Stimulated activated CD4-positive, alpha-beta T cell treated with anti-CD3 and anti-CD28 coated beads, Interleukin-2, amount 100 ng/mL, for 48 hours (primary cell): ENCODE results near the gene SAMD11.
"Not testable (repeated sequence)": the region's sequence is repeated elsewhere in the genome, so short reads cannot be mapped to it uniquely, and the experiment has no call there.

Experiments used
- DNase-seq, 2 donors: peaks; one replicate each; pipeline ENCODE4 v3.0.0-alpha.2; 2020

Gene SAMD11, protein sequence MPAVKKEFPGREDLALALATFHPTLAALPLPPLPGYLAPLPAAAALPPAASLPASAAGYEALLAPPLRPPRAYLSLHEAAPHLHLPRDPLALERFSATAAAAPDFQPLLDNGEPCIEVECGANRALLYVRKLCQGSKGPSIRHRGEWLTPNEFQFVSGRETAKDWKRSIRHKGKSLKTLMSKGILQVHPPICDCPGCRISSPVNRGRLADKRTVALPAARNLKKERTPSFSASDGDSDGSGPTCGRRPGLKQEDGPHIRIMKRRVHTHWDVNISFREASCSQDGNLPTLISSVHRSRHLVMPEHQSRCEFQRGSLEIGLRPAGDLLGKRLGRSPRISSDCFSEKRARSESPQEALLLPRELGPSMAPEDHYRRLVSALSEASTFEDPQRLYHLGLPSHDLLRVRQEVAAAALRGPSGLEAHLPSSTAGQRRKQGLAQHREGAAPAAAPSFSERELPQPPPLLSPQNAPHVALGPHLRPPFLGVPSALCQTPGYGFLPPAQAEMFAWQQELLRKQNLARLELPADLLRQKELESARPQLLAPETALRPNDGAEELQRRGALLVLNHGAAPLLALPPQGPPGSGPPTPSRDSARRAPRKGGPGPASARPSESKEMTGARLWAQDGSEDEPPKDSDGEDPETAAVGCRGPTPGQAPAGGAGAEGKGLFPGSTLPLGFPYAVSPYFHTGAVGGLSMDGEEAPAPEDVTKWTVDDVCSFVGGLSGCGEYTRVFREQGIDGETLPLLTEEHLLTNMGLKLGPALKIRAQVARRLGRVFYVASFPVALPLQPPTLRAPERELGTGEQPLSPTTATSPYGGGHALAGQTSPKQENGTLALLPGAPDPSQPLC

DNA sequence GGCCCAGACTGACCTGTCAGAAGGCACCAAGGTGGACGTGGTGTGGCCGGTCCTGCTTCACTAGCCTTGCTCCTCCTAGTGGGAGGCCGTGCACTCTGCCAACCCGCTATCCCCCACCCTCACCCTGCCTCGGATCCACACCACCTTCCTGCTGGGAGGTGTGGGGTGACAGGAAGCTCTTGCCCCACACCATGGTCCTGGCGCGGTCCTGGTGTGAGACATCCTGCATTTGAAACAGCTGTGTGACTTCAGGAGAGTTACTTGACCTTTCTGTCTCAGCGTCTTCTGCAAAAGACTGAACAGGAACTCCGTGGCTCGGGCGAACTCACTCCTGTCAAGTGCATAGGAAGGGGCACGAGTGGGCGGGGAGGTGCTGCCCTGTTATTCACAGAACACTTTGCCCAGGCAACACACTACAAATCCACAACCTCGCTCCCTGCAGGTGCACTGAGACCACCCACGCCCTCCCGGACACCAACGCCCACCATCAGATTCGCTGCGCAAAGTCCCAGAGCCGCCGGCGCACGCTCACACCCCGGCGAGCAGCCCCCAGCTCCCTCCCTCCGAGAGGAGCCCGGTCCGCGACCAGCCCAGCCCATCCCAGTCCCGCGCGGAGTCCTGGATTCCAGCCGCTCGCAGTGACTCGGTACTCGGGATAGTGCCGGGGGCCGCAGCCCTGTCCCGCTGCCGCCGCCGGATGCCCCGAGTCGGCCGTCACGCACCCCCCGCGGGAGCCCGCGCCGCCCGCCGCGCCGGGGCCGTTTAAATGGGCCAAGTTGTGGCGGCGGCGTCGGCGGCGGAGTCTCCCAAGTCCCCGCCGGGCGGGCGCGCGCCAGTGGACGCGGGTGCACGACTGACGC is at the start of gene SAMD11:
Gene SAMD11 (plus strand): TSS at position 793 of the 860 bp plus-strand sequence. CDS start 509 bp downstream, outside the sequence.
- peak; percentile 46 to 50 for DNase-seq

DNA sequence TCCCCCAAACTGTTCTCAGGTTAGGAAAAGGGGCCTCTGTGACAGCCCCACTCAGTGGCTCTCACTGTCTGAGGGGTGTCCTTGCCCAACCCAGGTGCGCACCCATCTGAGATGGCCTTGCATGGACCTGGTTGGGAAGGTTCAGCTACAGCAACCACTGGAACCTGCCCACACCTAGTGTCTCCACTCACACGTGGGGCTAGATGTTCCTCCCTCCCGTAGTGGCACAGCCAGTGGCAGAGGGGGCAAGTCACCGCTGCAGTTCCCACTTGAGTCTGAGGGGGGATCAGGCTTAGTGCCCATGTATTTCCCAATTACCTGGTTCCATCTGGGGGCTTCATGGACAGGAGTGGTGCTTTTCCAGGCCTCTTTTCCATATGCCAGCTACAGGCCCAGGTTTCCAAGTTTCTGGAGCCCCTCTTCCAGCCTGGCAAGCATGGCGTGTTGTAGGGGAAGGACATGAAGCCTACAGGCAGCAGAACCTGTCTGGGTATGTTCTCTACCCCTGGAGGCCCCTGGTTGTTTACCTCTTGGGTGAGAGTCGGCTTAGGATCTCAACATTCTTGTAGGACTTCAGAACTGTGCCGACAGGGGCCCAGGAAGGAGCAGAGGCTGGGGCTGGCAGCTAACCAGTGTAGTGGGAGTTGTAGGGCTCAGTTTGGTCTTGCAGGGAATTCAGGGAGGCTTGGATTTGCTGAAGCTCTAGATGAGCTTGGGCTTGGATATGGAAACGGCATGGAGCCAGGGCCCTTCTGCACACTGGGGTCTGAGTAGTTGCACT is 47.1 kb upstream of the SAMD11 start:
- not testable (repeated sequence) for DNase-seq

DNA sequence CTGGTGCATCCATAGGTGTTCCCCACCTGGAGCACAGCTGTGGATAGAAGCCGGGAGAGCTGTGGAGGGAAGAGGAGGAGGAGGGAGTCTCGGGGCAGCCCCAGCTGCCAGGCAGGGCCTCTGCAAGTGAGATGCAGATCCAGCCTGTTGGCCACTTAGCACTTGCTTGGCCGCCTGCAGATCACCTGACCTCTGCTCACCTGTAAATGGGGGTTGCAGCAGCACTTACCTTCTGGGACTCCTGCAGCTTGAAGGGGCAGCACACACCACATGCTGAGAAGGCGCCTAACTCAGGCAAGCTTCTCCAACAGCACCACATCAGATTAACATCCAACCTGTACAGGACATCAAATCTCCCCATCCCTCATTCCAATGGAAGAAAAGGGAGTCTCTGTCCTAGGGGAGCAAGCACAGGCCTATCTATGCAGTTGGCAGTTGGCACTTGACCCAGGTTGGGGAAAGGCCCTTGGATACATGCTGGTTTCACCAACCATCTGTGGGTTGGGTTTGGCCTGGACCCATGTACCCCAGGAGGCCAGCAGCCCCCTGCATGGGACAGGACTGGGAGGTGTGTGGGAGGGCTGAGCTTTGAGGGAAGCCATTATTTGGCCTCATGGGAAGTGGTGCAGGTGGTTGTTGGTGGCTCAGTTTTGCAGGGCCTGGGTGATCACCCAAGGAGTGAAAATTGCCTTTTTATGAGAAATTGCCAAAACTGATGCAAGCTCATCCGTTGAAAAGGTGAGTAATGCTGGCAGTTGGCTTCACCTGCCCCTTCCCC is 46.3 kb upstream of the SAMD11 start:
- not testable (repeated sequence) for DNase-seq

DNA sequence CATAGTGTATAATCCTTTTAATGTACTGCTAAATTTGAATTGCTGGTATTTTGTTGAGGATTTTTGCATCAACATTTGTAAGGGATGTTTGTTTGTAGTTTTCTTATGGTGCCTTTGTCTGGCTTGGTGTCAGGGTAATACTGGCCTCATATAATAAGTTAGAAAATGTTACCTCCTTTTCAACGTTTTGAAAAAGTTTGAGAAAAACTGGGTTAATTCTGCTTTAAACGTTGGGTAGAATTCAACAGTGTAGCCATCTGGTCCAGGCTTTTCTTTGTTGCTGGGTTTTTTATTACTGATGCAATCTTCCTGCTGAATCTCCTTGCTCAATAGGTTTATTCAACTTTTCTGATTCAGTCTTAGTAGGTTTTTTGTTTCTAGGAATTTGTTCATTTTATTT is 43.2 kb upstream of the SAMD11 start:
- DNase-seq = not testable (repeated sequence)

DNA sequence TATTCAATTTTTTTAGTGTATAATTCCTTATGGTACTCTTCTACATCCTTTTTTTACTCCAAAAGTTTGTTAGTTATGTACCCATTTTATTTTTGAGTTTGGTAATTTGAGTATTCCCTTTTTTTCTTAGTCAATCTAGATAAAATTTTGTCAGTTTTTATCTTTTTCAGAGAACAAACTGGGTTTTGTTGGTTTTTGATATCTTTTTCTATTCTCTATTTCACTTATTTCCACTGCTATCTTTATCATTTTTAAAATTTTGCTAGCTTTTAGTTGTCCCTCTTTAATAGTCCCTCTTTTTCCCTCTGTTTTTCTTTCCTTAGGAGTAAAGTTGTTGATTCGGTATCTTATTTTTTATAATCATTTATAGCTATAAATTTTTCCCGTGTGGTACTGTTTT is 42.8 kb upstream of the SAMD11 start:
- not testable (repeated sequence) for DNase-seq

DNA sequence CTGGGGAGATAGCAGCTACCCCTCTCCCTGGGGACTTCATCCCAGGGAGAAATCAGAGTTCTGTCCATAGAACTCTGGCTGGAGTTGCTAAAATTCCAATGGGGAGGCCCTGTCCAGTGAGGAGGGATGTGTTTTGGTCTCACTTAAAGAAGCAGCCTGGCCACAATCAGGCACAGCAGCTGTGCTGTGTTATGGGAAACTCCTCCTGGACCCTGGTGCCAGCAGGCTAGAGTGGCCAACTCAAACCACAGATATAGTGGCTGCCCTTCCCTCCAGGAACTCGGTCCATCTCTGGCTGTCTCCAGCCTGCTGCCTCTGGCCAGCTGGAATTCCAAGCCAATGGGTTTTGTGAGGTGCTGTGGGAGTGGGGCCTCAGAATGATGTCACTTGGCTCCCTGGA is 37.4 kb upstream of the SAMD11 start:
- DNase-seq = no peak

DNA sequence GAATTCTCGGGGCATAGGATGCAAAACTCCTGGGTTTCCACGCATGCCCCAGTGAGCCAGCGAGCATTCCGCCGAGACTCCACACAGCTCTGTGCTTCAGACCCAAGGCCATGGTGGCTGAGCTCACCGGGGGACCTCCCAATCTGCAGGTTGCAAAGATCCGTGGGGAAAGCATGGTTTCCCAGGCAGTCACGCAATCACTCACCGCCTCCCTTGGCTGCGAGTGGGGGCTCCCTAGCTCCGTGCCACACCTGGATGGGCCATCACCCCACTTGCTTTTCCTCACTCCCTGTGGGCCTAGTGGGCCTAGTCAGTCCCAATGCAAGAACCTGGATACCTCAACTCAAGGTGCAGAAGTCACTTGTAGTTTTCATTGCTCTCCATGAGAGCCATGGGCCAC is 37.0 kb upstream of the SAMD11 start:
- DNase-seq = no peak

DNA sequence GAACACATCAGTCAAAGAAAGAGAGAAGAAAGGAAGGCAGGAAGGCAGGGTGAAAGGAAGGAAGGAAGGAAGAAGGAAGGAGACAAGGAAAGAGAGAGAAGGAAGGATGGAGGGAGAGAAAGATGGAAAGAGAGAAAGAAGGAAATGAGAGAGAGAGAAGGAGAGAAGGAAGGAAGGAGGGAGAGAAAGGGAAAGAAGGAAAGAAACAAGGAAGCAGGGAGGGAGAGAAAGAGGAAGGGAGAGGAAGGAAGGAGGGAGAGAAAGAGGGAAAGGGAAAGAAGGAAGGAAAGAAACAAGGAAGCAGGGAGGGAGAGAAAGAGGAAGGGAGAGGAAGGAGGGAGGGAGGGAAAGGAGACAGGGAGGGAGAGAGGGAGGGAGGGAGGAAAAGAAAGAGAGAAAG is 35.4 kb upstream of the SAMD11 start:
- no peak for DNase-seq

DNA sequence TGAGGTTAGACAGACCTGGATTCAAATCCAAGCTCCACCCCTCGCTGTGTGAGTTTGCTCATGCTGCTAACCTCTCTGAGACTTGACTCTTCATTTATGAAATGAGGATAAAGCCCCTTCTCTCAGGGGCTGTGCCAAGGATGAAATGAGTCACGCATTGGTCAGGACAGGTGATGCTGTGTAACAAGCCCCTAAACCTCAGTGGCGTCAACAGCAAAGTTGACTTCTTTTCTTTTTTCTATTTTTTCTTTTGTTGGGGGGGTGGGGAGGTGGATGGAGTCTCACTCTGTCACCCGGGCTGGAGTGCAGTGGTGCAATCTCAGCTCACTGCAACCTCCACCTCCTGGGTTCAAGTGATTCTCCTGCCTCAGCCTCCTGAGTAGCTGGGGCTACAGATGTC is 33.9 kb upstream of the SAMD11 start:
- DNase-seq = not testable (repeated sequence)

DNA sequence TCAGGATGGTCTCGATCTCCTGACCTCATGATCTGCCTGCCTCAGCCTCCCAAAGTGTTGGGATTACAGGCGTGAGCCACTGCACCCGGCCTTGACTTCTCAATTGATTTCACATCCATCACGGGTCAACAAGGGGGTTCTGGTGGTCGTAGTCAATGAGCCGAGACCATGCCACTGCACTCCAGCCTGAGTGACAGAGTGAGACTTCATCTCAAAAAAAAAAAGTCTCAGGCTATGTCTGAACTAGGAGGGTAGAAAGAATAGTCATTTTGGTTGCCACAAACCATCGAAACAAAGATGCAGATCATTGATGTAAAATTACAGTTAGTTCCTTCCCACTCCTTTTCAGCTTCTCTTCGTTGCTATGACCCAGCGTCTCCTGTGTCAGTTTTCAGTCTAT is 33.5 kb upstream of the SAMD11 start:
- not testable (repeated sequence) for DNase-seq

DNA sequence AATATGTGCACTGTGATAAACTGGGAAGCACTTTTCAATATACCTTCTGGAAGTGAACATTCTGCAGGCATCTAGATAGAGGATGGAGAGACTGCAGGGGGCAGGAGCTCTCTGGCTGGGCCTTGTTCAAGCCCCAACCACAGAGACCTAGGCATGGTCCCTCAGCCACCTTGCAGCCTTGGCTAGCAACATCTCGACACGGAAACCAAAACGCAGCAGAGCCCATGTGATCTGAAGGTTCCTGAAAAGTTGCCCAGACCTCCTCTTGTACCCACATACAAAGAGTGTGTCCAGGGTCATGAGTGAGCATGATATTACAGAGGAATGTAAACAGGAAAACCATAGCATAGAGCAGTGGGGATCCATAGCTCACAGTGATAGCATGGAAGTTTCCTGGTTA is 33.1 kb upstream of the SAMD11 start:
- DNase-seq = no peak

DNA sequence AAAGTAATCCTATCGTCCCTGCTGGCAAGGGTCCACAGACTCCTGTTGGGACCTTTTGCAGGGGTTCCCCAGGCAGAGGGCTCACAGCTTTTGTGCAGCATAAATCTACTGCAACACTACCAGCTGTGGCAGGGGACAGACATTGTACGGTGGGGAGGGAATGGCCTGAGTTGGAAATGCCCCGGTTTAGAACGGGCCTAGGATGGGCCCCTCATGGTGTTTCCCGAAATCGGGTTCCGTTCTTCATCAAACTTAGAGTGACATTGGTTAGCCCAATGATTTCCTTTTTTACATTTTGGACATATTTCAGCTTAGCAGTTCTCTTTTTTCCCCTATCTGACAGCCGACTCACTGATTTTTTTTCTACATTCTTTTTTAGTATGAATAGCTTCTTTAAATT is 26.5 kb upstream of the SAMD11 start:
- DNase-seq = no peak

DNA sequence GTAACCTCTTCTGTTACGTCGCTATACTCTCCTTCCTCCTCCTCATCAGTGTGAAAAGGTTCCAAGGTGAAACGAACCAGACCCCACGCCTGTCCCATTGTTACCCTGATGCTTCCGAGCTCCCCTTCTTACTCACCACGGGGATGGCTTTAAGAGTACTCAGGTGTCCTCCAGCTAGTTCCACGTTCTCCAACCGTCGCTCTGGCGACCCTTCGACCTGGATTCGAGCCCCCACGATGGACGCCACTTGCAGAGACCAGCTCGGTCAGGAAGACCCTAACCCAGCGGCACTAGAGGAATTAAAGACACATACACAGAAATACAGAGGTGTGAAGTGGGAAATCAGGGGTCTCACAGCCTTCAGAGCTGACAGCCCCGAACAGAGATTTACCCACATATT is 25.8 kb upstream of the SAMD11 start:
- DNase-seq = not testable (repeated sequence)

DNA sequence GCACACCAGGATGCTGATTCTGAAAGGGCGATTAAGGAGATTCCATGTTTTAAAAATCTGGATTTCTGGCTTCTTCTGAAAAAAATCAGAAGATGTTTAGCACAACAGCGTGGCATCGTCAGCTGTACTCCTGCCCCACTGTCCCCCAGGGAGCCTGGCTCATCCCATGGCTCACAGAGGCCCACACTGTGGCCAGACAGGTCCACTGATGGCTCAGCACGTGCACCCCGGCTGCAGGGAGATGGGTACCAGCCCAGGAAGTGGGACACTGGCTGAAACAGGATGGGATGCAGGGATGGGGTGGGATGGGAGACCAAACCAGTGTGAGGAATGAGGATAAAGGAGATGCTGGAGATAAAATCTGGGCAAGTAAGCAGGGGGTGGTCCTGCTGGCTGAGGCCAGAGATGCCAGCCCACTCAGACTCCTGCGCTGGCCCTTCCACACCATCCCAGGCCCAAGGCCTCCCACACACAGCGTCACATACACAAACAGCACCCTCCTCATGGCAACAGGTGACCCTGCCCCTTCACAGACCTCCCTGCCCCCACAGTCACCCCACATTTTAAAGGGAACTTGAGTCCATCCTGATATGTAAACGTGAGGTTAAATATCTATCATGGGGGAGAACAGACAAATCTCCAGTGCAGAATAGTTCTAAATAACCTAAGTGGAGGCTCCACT is 23.9 kb upstream of the SAMD11 start:
- no peak for DNase-seq

DNA sequence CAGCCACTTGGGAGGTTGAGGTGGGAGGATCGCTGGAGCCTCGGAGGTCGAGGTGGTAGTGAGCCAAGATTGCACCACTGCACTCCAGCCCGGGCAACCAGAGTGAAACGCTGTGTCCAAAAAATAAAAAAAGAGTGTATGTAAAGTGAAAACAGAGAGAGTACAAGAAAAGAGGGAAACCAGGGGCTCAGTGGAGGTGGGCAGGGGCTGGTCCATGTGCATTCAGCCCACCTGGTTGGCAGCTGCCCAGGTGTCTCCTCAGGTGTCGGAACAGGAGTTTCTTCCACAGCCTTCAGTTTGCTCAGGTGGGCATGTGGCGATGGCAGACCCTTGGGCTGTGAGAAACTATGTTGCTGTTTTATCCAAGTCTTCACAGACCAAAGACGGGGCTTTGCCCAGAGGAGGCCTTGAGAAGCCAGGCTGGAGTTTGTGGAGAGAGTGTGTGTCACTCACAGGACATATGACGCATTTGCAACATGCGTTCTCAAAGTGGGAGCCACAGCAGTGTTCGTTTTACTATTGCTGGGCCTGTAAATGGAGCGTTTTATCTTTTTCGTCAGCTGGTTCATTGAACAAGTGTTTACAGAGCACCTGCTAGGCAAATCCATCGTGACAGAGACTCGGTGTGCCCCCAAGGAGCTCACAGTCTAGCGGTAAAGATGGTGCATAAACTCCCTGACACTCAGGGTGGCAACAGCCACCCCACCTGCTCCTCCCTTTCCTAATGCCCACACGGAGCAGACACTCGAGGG is 22.4 kb upstream of the SAMD11 start:
- no peak for DNase-seq

DNA sequence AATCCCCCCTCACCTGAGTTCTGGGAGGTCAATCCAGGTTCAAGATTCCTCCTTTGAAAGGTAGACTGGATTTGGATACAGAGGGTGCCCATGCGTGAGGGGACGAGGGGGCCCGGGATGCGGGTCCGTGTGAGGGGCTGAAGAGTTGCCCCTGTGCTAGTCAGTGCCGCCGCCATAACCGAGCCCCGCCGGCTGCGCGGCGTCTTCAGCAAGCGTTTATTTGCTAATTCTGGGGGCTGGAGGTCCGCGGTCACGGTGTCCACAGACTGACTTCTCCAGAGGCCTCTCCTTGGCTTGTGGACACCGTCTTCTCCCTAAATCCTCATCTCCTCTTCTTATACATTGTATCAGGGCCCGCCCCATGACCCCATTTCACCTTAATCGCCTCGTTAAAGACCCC is 20.9 kb upstream of the SAMD11 start:
- no peak for DNase-seq

DNA sequence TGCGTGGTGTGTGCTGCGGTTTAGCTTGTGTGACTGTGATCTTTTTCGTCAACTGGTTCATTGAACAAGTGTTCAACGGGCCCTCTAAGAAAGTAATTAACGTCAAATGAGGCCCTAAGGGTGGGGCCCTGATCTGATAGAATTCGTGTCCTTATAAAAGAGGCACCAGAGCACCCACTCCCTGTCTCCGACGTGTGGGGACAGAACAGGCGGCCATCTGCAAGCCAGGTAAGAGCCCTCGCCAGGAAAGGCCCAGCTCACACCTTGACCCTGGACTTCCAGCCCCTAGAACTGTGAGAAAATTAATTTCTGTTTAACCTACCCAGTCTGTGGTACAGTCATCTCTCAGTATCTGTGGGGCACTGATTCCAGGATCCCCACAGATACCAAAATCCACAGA is 20.4 kb upstream of the SAMD11 start:
- DNase-seq = no peak

DNA sequence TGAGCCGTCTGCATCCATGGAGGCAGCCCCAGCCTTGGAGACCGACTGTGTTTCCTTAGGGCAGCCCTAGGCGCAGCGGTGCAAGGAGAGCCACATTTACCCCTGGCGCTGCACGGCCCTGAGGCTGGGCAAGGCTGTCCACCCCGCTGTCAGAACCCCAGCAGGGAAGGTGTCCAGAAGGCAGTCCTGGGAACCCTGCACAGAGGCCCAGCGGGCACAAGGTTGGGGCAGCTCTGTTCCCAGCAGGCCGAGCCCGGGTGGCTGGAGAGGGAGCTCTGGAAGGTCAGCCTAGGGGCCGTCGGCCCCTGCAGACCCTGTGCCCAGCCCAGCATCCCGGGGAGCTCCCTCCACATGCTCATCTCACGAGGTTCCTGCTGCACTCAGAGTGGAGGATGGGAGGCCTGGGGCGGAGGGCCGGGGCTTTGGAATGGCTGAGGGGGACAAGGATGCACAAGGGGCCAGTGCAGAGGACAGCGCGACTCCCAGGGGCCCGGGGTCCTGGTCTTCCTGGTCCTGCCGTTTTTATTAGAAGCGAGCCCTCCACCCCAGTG is 19.9 kb upstream of the SAMD11 start:
- DNase-seq = no peak

DNA sequence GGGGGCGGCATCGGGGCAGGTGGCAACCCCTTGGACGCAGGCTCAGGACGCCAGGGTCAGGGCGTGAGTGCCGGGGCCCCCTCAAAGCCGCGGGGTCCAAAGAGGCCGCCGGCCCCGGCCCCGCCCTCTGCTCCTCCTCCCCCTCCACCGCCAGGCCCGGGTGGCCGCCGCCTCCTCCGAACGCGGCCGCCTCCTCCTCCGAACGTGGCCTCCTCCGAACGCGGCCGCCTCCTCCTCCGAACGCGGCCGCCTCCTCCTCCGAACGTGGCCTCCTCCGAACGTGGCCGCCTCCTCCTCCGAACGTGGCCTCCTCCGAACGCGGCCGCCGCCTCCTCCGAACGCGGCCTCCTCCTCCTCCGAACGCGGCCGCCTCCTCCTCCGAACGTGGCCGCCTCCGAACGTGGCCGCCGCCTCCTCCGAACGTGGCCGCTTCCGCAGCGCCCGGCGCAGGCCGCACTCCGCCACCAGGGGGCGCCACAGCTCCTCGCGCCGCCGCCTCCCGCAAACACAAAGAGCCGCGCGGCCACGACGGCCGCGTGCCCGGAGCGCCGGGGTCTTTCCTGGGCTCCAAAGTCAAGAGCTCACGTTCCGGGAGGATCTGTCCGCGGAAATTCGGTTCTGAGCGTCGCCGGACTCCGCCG is 19.3 kb upstream of the SAMD11 start:
- DNase-seq = peak; percentile 84 to 93
